ENCODE data around the gene PTCRA. TPM values are rescaled to one million over a fixed set of nuclear protein-coding genes. Genes with fewer than 3 reads are reported as not detected.
A peak's percentile ranks its signal among the peaks of the same experiment; 100 is the strongest.
"Not testable (repeated sequence)": the region's sequence is repeated elsewhere in the genome, so short reads cannot be mapped to it uniquely, and the experiment has no call there.

The PTCRA gene
- total RNA-seq, 1 donor from 2014 or later = not detected

DNA sequence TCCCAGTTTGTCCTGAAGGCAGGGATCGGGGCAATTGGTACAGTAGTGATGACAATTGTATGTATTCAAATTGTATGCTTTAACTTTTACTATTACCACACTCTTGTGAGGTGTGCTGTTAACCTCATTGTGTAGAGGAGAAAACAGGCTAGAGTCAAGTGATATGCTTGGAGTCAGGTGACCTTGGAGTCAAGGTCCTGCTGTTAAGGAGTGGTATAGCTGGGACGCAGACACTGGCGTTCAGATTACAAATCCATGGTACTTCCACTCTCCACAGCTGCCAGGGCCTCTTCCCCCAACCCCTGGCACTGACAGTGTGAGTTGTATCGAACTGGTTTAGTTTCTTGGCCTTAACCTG, 23.9 kb downstream of the PTCRA start:
- no peak for DNase-seq (ENCODE audit: low read depth)

DNA sequence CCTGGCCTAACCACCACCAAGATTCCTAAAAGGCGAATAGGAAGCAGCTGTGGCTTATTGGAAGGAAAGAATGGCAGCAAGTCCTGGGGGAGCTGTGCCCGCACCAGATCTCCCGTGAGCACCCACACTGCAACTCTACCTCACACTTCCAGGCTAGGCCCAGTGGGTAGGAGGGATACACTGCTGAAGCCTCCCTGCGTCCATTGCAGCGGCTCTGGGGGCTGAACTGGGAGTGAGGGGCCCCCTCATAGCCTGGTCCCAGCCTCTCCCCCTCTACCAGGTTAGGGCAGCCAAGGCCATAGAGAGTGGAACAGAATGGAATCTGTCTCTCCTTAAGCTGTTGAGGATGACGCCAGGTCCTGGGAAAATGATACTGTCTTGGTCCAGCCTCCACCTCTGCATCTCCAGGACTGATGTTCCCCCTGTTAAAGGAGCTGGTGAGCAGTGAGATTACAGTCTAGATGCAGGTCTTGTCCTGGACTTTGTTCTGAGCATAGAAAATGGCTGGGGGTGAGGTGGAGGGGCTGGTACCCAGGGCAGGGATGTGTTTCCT, 24.7 kb downstream of the PTCRA start:
- DNase-seq (ENCODE audit: low read depth) = no peak

DNA sequence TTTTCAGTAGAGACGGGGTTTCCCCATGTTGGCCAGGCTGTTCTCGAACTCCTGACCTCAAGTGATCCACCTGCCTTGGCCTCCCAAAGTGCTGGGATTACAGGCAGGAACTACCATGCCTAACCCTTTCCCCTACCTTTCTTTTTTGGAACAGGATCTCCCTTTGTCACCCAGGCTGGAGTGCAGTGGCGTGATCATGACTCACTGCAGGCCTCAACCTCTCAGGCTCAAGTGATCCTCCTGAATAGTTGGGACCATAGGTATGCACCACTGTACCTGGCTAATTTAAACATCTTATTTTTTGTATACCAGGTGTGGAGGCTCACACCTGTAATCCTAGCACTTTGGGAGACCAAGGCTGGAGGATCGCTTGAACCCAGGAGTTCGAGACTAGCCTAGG, 25.5 kb downstream of the PTCRA start:
- not testable (repeated sequence) for DNase-seq (ENCODE audit: low read depth)

DNA sequence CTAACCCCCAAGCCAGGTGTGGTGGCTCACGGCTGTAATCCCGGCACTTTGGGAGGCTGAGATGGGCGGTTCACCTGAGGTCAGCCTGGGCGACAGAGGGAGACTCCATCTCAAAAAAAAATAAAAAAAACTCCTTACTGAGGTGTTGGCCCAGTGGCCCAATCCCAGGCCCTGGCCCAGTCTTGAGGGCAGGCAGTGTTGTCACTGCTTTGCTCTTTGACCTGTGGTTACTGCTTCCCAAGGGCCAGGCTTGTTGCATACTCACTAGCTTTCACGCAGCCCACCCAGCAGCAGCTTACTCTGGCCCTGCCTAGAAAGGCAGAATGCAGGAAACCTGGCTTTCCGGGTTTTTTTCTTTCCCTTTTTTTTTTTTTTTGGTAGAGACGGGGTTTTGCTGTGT, 26.6 kb downstream of the PTCRA start:
- DNase-seq (ENCODE audit: low read depth) = no peak

DNA sequence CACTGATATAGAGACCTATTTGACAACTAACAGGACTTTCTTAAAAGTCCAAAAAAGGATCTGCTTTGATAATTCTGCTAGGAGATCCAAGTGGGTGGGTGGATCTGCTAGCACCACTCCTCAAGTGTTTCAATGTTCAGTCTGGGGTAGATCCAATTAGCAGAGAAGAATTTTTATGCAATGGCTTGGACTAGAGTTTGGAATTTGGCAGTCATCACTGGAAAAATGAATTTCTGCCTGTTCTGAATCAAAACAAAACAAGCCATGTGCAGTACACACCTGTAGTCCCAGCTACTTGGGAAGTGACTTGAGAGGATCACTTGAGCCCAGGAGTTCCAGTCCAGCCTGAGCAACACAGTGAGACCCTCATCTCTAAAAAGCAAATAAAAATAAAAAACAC, 32.1 kb downstream of the PTCRA start:
- no peak for DNase-seq (ENCODE audit: low read depth)

DNA sequence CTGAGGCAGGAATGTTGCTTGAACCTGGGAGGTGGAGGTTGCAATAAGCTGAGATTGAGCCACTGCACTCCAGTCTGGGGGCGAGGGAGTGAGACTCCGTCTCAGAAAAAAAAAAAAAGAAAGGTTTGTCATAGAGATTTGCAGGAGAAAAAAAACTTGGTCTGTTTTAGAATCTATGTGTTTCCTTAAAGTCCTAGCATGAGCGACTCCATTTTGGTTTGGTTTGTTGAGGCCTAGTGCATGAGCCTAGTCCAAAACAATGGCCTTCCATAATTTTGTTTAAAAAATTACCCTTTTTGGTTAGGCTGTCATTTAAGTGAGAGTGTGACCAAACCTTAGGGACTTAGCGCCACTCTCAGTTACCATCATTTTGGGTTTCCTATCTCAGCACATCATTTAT, 36.5 kb downstream of the PTCRA start:
- no peak for DNase-seq (ENCODE audit: low read depth)

DNA sequence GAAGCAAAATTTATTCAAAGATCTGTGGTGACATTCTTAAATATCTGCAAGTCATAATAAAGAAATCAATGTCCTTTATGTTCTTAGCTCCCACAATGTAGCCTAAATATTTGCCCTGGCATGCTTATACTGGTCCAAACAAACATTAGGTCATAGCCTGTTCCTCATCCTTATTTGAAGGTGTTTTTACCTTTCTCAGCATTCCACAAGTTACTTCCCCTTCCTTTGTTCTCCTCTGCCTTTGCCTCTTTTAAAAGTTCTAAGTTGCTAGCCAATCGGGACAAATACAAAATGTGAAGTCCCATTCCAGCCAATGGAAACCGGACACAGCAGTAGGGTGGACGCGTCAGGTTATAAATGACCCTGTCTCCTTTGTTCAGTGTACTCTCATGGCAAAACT, 38.6 kb downstream of the PTCRA start:
- DNase-seq (ENCODE audit: low read depth) = not testable (repeated sequence)

DNA sequence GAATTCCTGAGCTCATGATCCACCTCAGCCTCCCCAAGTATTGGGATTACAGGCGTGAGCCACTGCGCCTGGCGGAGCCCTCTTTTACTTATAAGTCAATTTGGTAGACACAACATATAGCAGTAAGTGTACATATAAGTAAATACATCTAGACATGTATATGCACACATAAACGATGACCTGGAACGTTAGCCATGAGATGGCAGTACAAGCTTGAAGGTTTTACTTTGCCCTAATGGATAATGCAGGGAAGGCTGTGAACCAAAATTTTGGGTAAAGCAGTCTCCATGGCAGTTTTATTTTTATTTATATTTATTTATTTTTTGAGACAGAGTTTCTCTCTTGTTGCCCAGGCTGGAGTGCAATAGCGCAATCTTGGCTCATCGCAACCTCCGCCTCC, 42.3 kb downstream of the PTCRA start:
- no peak for DNase-seq (ENCODE audit: low read depth)

DNA sequence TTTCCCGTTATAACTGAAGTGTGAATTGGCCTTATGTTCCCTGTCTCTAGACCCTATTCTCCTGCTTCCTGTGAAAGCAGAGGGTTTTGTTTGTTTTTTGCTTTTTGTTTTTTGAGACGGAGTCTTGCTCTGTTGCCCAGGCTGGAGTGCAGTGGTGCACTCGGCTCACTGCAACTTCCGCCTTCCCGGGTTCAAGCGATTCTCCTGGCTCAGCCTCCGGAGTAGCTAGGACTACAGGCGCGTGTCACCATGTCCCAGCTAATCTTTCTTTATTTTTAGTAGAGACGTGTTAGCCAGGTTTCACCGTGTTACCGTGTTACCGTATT, 44.0 kb downstream of the PTCRA start:
- no peak for DNase-seq (ENCODE audit: low read depth)

DNA sequence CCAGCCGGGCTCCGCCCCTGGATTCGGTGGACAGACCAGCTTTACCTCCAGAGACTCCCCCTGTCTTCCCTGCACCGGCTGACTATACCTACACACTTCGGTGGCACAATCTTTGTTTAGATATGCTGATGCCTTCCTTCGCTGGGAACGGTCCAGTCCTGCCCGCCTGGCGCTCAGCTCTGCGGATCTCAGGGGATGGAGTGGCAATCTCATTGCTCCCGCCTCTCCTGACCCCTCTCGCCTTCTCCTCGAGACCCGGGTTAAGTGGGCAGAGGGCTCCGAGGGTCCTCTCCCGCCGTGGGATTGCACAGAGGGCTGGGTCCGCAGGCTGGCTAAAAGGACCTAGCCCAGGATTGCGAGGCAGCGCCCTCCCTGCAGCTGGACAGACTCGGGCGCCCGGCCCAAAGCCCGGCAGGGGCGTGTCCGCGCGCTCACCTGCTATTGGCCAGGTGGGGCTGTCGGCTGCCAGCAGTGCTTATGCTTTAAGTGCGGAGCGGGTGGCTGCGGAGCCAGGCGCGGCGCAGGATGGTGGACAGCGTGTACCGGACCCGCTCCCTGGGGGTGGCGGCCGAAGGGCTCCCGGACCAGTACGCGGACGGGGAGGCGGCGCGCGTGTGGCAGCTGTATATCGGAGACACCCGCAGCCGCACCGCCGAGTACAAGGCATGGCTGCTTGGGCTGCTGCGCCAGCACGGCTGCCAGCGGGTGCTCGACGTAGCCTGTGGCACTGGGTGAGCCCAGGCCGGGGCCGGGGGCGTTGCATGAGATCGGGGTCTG, 44.6 kb downstream of the PTCRA start, which contains the start of gene GNMT:
GNMT (plus strand) TSS at position 512 of the 777 bp plus-strand sequence; CDS start at position 526, 14 bp downstream.
- DNase-seq (ENCODE audit: low read depth) = peak; percentile 13

DNA sequence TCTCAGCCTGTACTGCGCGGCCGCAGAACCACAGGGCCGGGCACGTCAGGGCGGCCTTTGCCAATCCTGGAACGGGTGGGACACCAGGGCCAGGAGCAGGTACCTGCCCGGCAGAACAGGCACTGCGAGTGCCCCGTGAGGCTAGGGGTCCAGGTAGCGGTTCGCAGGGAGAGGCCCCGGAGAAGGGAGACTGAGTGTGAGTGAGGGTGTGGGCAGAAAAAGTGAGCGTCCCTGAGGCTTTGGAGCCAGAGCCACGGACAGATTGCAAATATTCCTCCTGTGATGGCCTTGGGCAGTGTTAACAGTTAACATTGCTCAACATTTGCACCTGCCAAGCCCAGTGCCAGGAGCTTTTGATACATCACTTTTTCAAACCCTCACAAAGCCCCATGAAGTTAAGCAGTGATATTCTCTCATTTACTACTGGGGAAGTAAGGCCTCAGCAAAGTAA, 45.2 kb downstream of the PTCRA start:
- no peak for DNase-seq (ENCODE audit: low read depth)

DNA sequence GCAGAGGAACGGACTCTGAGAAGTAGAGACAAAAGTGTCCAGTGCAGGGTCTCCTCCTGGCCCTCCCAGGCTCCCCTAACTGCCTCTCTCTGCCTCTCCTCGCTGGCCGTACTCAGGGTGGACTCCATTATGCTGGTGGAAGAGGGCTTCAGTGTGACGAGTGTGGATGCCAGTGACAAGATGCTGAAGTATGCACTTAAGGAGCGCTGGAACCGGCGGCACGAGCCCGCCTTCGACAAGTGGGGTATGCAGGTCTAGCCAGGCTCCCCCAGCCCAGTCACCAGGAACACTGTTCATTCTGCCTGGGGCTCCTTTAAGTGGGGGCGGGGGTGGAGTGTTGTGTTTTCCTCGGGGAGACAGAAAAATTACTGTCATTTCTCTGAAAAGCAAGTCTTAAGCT, 46.2 kb downstream of the PTCRA start:
- DNase-seq (ENCODE audit: low read depth) = no peak

DNA sequence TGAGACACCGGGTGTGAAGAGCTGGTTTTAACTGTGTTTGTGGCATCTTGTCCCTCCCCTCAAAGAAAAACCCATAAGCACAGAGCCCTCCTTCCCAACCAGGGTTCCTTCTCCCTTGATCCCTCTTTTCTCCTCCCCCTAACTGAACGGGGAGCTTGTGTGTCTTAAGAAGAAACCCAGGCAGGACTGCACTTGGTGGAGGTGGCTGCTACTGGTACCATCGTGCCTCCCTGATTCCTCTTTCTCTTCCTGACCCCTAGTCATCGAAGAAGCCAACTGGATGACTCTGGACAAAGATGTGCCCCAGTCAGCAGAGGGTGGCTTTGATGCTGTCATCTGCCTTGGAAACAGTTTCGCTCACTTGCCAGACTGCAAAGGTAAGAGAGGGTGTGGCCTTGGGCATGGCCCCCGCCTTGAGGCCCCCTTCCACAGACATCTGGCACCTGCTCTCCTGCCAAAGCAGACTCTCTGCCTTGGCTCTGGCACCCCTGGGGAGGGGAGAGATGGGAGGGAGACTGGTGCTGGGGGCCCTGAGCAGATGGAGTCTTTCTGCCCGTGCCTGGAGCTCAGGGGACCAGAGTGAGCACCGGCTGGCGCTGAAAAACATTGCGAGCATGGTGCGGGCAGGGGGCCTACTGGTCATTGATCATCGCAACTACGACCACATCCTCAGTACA, 46.8 kb downstream of the PTCRA start:
- no peak for DNase-seq (ENCODE audit: low read depth)

DNA sequence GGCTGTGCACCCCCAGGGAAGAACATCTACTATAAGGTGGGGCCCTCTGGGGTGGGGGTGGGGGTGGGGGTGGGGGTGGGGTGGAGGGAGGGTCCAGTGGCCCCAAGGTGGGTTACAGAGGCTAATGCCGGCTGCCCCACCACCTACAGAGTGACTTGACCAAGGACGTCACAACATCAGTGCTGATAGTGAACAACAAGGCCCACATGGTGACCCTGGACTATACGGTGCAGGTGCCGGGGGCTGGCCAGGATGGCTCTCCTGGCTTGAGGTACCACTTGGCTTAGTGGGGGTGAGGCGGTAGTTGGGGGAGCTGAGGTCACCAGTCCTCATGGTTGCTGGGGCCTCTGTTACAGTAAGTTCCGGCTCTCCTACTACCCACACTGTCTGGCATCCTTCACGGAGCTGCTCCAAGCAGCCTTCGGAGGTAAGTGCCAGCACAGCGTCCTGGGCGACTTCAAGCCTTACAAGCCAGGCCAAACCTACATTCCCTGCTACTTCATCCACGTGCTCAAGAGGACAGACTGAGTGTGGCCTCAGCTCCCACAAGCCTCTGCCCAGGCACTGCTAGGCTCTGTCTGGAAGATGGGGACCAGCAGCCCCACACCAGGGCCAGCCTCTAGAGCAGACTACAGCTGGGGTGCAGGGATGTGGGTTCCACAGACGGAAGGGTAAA, 47.5 kb downstream of the PTCRA start:
- DNase-seq (ENCODE audit: low read depth) = no peak

DNA sequence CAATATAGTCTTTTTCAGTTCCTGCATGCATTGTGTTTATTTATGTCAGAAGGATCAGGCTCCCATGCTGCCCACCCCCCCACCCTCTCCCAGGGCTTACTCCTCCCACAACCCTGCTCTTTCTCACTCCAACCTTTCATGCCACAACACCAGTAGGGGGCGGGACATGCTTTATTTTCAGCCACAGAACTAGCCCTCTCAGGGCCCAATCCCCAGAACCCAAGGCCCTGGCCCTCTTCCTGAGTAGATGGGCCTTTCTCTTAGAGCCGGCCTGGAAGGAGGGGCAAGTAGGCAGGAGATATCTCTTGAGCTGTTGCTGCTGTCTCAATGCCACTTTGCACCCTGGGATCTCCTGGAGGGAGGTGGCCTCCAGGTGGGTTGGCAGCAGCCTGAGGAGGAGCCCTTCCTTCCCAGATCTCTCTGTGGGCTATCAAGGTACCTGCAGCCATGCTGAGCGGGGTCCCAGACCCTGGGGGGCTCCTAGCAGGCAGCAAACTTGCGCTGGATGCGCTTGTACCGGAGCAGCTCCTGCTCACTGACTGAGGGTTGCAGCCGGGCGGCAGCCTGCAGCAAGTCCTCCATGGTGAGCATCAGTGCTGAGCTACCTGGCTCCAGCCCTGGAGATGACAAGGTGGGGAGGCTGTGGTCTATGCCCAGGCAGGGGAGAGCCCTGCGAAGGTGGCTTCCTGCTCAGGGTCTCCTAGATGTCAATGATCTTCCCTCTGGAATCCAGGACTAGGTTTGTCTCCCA, 48.2 kb downstream of the PTCRA start:
- peak; percentile 22 for DNase-seq (ENCODE audit: low read depth)

DNA sequence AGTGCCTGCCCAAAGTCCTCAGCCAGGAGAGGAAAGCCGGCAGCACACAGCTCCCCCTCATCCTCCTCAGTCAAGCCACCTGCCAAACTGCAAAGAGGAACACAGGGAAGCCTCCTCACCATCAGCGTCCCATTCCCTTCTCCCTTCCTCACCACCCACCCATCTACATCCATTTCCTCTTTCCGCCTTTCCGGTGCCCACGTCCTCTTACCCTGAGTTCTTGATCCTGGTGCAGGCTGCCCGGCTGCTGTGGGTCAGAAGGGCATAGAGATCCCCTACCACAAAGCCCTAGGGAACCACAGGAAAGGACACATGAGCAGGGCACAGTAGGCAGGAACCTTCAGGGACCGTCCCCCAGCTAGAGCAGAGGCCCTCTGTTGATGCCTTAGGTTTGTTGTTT, 50.7 kb downstream of the PTCRA start:
- no peak for DNase-seq (ENCODE audit: low read depth)

DNA sequence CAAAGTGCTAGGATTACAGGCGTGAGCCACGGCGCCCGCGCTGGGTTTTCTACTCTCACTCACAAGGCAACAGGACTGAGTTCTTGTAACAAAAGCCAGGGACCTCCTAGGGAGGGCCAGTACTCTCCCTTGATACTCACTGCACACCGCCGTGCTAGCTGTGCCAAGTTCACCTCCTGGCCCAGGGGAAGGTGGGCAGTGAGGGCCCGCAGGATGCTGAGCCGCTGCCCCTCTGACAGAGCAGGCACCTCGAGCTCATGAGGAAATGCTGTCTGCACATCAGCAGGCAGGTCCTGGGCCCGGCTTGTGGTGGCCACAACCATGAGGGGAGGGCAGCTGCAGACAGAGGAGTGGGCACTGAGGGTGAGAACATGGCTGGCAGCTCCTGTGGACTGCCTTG, 51.4 kb downstream of the PTCRA start:
- DNase-seq (ENCODE audit: low read depth) = no peak

DNA sequence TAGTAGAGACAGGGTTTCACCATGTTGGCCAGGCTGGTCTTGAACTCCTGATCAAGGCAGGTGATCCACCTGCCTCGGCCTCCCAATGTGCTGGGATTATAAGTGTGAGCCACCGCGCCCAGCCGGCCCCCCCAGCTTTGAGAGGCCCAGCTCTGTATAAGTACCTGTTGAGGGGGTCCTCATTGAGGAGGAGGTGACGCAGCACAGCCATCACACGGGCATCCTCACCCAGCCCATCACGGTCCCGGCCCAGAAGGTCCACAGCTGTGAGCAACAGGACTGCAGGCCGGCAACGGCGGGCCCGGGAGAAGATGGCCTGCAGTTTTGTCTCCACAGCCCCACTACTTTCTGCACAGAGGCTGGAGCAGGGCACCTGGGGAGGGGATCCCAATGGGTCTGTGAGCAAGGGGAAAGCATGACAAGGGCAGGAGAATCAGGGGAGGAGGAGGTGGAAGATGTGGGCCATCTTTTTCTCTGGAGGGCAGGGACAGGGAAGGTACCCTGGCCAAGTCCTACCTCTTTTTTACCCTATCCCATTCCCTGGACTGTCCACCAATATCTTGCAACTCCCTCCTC, 52.4 kb downstream of the PTCRA start:
- no peak for DNase-seq (ENCODE audit: low read depth)

DNA sequence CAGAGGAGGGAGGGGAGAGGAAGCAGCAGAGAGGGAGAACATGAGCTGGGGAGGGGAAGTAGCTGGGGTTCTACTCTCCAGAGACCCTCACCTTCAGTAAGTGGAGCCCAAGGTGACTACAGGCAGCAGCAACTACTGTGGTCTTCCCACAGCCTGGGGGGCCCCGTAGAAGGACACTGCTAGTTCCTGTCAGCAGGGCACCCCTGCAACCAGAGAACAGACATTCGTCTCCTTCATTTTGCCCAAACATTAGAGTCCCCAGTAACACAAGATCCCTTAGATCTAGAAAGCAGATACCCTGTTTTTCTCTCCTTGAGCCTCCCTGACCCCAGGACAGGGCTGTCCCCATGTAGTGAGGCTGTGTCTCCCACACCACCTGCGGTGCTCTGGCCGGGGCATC, 52.9 kb downstream of the PTCRA start:
- no peak for DNase-seq (ENCODE audit: low read depth)

DNA sequence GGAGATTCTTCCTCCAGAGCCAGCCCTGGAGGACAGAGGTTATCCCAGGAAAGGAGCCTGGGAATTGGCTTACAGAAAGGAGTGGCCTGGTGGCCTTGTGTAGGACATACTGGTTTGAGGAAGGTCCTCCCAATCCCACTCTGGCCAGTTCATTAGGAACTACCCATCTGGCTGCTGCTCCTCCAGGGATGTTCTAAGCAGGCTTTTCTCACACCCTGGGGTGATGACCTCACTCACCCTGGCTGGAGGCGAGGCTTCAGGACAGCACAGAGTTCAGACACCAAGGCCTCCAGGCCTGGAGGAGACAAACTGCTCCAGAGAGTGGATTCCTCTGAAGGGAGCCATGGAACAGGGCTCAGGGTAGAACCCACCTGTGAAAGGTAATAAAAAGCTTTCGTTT, 53.6 kb downstream of the PTCRA start:
- no peak for DNase-seq (ENCODE audit: low read depth)

DNA sequence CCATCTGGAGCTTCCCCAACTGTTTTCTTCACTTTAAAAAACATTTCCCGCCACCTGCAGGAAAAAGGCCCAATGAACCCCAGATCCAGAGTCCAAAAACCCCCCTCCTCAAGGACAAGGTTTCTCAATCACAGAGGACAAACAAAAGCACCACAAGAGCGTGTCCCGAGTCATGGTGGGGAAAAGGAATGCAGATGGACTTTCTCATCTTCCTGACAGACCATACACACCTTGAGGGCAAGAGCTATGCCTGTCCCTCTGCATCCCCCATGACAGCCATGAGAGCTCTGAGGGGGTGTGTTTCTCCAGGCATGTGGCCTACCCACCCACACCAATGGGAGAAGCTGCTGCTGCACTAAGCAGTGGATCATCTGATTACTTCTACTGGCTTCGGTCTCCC, 54.1 kb downstream of the PTCRA start:
- DNase-seq (ENCODE audit: low read depth) = no peak

Measured in myocyte (in vitro differentiated cells).